Fibroblast of skin of right biceps (primary cell): ENCODE results near the gene ODC1.
A peak's percentile ranks its signal among the peaks of the same experiment; 100 is the strongest.
"Not testable (repeated sequence)": the region's sequence is repeated elsewhere in the genome, so short reads cannot be mapped to it uniquely, and the experiment has no call there.

ENCODE experiments used
- DNase-seq: peaks from one replicate; pipeline ENCODE4 v3.0.0-alpha.2; 2013

ODC1 gene

DNA sequence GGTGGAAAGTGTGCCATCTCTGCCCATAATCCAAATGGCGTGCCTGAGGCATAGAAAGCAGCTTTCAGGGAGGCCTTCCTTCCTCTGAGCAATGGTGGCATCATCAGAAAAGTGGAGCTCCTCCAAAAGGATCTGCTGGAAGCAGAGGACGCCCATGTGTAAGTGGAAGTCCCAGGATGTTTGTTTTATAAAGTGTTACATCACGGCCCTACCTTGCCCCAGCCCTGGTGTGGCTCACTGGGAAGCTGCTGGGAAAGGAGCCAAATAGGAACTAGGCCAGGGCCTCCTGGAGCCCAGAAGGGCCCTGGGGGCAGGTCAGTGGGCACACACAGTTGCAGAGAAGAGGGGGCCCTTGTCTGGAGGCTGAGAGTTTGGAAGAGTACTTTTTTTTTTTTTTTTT lies 4.2 kb upstream of the ODC1 start:
- peak; percentile 67 for DNase-seq

DNA sequence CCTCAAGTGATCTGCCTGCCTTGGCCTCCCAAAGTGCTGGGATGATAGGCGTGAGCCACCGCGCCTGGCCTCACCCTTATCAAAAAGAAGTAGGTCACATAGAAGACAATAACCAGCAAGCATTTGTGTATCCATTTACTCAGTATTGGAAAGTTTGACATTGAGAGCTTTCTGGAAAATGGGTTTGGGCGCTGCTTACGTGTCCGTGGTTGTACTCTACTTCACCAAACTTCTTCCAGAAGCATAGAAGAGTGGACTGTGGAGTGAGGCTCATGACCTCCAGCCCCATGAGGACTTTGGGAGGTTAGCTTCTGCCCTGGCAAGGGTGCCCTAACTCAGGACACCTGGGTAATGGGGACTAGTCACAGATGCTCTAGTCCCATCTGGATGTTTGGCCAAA lies 3.7 kb upstream of the ODC1 start:
- DNase-seq, result no peak

DNA sequence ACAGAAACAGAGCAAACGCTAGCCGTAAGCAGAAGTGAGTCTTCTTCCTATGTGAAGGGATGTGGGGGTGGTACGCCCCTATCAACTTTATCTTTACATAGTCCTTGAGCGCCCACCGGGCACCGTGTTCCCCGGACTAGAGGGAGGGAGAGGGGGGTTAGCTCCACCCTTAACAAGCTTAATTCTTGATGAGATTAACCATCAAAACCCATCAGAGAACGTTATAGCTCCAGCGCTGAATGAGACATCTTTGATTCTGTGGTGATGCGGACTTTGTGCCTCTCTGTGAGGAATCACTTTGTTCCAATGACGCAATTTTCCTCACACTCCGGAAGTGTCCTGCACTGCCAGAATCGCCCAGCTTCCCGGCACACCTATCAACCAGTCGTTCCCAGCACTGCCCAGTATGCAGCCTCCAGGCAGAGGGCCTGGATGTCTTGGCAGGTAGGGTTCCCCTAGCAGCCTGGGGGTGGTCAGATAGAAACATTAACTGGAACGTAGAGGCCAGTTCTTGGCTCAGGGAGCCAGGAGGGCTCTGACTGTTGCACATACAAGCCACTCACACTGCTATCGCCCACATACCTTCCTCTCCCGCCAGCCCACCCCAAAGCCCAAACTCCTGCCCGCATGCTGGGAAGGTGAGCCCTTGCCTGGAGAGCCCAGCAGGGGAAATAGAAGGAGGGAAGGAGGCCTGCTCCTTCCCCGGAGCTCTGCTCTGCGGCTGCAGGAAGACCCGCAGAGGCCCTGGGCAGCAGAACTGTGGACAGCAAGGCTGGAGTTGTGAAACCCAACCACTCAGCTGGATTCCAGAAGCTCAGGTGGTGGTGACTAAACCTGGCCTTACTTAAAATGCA lies 1.9 kb upstream of the ODC1 start:
- DNase-seq, result no peak

DNA sequence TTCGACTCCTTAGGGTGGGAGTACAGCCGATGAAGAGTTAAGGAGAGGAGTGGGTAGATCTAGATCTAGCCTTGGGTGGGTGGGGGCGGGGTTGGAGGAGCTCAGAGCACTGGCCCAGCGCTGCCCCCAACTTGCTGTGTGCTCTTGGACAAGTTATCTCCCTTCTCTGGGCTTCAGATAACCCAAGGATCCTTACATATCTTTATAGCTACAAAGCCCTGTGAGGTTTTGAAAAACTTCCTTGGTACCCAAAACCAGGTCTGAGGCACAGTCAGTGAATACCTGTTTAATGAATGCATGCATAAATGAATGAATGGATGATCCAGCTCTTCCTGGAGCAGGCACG lies 1.3 kb upstream of the ODC1 start:
- no peak for DNase-seq

DNA sequence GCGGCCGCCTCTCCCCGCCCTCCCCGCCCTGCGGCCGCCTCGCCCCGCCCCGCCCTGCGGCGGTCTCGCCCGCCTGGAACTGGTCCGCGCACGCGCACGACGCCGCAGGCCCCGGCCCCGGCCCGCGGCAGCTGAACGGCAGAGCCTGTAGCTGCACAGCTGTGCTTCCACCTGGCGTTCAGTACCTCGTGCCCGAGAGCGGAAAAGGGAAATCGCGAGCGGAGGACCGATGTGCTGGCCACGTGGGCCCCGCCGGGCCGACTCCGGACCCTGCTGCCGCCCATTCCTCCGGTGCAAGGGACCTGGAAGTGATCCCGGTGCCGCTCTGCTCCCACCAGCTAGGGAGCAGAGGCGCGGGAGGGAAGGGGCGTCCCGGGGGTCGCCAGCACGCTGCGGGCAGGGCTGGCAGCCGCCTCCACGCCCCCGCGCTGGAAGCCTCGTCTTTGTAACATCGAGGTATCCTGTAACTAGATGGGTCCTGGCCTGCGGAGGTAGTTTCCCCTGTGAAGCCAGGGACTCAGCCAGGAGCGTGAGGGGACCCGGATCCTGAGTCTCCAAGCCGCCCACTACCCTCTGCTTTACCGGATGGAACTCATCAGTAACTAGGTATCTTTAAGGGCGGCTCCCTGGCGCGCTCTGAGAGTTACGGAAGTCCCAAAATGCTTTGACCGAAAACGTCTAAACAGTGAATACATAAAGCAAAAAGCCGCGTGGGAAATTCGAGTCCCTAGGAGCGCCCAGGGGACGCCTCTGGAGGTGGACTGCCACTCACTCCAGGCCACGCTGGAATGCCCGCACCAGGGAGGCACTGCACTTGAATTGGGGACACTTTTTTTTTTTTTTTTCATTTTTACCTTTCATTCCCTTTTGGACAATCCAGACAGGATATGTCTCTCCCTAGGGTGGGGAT lies 704 bp upstream of the ODC1 start:
- DNase-seq, result peak; percentile 21

DNA sequence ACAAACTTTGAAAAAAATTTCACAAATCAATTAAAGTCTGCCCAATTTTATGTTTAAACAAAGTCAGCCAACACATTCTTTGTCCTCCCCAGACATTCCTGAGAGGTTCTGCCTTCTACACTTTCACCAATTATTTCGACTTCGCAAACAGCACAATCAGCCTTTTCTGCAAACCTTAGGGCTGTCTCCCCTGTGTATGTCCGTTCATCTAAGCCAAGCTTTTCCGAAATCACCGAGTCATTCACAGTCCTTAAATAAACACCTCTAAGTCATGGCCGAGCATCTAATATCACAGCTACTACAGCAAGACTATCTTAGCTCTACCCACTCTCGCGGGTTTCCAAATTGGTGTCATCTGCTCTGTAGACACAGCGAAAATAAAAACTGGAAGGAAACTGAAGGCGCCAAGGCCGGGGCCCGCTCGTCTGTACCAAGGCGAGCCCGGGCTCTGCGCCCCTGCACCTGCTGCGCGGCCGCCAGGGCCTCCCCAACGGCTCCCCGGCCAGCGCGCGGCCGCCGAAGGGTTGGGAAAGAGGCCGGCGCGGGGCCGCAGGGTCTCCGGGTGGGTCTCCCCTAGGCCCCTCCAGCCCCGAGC lies 730 bp downstream of the ODC1 start:
- peak; percentile 20 for DNase-seq

DNA sequence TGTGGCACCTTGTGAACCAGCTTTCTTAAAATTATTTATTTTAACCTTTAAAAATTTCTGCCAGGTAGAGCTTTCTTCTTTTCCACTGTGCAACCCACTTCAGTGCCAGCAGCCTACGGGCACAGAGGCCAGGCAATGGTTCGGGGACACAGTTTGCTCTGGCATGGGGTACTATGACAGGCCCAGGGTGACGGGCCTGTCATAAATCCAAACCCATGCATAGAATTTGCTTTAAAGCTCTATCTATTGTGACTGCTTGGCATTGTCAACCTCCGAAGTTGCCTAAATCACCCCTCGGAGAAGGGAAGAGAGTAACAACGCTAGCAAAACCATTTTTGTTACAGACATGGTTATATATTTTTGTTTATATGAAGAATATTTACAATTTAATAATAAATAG lies 1.5 kb downstream of the ODC1 start:
- no peak for DNase-seq

DNA sequence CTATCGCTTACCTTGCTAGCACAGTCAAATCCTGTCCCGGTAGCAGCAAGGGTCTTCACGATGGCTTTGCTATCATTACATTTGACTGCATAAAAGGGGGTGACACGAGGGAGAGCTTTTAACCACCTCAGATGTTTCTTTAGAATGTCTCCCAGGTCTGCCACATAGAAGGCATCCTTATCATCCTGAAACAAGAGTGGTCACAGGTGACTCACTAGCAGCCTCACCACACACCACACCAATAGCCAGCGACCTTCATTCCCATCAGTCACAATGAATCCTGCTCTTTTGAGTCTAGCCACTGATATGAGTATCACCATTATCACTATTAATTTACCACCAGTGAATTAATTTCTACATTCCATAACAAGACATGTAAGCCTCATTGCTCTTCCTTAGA lies 3.7 kb downstream of the ODC1 start:
- DNase-seq, result no peak

DNA sequence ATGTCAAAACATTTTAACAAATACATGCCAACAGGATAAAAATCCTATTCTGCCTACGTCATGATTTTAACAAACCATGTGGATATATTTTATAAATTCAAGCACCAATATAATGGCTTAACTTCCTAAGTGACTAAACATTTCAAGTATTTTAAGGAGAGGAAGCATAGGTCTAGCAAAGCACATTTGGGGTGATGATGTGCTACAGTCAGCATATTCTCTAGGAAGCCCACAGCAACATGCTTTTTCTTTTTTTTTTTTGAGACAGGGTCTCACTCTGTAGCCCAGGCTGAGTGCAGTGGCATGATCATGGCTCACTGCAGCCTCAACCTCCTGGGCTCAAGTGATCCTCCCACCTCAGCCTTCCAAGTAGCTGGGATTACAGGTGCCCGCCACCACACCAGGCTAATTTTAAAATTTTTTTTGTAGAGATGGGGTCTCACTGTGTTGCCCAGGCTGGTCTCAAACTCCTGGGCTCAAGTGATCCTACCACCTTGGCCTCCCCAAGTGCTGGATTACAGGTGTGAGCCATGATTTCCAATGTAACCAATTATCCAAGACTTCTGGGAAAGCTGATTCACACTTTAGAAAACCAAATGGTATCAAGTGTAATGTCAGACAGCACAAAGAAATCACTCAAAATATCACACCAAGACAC lies 5.5 kb downstream of the ODC1 start:
- DNase-seq, result not testable (repeated sequence)

DNA sequence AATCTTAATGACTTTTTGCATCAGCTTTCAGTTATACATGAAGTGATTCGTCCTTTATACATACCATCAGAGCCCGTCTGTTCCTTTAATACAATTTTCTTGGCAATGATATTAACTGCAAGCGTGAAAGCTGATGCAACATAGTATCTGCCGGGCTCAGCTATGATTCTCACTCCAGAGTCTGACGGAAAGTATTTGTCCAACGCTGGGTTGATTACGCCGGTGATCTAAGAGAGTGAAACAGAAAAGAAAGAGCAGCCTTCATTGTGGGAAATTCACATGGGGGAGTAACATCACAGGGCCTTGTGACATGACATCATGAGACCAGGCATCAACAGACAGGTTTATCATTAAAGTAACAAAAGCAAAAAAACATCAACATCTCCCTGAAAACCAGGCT lies 6.2 kb downstream of the ODC1 start:
- DNase-seq, result peak; percentile 47

DNA sequence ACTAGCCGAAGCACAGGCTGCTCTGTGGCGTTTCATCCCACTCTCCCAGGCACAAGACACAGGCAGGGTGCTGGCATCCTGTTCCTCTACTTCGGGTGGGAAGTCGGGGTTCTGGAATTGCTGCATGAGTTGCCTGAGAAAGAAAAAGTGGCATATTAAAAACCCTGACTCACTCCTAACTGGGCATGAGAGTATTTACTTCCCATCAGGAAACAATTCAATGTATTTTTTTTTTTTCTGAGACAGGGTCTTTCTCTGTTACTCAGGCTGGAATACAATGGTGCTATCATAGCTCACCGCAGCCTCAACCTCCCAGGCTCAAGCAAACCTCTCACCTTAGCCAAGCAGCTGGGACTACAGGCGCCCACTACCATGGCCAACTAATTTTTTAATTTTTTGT lies 7.4 kb downstream of the ODC1 start:
- DNase-seq, result no peak

DNA sequence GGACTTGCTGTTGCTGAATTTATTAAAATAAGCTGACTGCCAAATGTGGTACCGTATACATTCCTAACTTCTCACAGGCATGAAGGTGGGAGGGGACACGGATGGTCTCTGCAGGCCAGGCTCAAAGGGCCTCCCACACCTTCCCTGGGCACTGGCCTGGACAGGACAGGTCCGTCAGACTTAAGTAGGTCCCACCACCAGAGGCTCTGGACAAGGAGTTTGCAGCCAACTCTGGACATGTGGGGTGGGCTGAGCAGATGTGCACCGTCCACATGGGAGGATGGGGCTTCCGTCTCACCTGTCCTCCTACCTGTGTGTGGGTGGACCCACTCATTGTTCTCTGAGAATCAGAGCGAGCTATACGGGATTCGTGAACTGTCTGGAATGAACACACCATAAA lies 8.2 kb downstream of the ODC1 start:
- DNase-seq, result no peak

DNA sequence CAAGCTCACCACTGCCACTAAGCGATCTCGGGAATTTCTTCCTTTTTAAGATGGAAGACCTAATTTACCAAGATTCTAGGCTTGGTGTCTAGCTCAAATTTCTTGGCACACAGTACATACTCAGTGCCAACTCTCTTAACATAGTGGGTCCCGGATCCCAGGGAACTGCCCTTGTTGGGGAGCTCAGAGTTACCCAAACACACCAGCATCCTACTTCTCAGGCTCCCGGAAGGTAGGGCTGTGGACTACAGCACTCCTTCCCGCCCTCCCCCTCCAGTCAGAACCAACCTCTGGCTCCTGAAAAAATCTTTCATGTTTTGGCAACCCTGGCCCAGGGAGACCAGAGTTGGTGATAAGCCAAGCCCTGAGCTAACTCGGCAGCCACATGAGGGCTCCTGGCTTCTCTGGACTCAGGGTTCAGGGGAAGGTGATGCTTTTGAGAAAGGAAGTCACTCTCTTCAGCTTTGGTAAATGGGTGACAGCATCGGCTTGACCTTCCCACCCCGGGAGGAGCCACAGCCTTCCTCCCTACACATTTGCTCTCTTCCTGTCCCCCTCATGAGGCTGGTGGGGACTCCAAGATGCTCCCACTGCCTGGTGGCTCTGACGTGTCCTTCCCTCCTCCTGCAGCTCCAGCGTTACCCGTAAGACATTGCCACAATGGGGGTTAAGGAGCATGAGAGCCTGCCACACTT lies 8.8 kb downstream of the ODC1 start:
- DNase-seq, result no peak

DNA sequence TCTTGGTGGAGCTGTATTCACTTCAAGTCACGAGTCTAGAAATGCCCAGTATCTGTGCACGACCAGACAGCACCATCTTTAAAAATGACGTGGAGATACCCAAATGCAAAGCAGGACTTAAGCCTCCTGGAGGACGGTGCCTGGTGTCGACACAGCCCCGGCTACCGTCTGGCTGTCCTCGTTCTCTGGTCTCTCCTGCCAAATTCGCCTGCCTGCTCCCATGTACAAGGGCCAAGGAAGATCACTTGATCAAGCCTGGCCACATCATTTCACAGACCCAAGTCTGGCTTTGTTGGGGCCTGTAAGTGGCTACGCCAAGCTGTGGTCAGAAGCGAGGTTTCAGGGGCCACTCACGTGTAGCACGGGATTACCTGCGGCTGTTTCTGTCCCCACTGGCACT lies 9.4 kb downstream of the ODC1 start:
- DNase-seq, result no peak

DNA sequence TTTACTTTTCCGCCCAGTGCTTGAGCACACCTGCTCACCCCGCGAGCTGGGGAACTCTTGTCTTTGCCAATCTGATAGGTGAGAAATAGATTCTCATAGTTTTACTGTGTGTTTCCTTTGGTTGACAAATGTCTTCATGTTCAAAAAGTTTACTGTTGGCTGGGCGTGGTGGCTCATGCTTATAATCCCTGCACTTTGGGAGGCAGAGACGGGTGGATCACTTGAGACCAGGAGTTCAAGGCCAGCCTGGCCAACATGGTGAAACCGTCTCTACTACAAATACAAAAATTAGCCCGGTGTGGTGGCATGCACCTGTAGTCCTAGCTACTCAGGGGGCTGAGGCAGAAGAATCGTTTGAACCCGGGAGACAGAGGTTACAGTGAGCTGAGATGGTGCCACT lies 10.3 kb downstream of the ODC1 start:
- no peak for DNase-seq

DNA sequence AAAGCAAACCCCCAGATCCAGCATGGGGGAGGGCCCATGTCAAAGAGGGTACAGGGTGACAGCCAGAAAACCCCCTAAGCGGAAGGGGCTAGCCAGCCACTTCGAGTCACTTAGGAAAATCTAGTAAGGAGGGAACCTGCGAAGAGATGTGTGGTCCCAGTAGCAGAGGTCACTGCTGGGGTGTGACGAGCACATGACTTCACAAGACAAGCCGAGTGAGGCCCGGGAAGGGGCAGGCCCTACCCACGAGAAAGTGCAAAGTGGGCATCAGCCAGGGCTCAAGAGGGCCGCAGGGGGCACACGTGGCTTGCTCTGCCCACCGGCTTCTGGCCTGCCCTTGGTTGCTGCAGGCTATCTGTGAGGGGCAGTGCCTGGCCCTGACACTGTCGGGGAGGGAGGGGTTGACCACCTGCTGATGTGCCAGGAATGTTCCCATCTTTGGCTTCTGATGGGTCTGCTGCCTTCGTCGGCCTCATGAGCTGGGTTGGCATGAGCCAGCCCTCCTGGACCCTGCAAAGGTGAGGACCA lies 11.5 kb downstream of the ODC1 start:
- no peak for DNase-seq

DNA sequence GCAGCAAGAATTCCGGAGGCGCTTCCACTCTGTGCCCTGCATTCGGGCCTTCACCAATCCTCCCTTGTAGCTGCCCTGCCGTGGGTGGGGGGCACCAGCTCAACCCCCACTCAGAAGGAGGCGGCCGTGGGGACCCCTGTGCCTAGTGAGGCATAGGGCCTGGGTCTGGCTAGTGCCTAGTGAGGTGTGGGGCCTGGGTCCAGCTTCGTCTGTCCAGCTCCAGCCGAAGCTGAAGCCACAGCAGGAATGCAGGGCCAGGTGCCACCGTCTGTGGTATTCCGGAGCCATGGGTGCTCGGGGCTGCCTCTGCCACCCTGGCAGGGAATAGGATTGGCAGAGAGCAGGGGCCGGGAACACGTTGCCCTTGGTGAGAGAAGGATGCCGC lies 12.3 kb downstream of the ODC1 start:
- DNase-seq, result no peak

DNA sequence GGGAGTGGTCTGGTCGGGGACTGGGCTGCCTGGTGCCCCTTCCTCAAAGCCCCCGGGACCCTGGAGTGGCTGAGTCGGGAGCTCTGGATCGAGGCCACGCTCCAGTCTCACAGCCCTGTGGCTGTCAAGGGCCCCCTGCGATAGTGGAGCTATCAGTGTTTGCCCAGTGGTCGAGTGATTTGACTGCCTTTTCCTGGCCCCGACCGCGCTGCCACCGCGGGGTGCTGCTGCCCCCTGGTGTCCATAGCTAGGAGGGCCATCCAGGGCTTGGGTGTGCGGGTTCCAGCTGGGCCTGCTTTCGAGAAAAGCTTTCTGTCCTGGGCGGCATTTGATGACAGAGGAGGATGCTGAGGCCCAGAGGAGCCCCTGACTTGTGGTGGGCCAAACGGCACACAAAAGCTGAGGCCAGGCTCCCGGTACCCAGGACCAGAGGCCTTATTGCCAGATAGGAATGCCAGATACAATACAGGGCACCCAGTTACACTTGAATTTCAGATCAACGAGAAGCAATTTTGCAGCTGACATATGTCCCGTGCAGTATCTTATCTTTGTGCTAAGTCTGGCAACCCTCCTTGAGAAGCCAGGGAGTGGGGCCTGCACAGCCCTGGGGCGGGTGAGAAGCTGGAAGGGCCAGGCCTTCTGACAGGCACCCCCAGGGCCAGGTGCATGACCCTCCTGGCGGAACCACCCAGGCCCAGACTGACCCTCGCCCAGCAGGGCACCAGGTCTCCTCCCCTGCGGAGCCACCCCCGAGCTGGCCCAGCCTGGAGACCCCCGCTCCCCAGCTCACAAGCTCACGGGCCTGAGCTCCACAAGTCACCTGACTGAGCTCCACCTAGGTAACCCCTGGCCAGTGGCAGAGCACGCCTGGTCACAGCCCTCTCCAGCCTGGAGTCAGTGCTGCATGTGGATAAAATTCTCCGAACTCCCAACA lies 13.0 kb downstream of the ODC1 start:
- DNase-seq, result peak; percentile 62

DNA sequence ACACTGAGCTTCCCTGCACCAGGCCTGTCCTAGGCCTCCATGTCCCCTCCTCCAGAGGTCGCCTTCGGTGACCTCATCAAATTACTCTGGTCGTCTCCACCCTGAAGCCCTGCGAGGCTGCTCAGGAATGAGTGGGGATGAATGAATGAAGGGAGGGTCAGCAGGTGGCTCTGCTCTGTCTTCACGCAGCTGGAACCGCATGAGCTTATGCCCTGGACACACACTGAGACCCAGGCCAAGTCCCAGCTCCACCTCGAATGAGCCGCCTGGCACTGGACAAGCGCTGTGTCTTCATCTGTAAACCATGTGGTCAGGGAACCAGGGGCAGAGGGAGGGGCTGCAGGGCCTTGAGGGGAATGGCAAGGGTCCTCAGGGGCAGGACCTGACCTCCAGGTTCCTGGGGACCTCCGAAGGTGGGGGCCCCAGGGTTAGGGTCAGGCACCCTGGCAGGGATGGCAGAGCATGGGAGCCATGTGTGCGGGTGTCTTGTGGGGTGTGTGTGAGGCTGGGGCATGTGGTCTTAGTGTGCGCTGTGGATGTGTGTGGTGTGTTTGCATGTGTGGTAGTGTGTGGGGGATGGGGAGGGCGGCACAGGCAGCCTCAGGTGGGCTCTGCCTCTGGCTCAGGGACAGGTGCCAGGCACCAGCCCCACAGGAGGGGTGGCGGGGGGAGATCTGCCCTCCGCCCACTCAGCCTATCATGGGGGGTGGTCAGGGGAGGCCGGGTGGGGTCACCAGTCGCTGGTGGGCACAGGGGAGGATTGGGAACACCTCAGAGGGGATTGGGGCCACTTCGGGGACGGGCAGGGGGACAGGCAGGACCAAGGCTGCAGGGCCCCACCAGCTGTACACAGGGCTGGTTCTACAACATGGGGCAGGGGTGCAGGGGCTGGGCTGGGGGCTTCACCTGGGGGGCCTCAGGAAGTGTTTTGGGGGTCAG lies 13.9 kb downstream of the ODC1 start:
- no peak for DNase-seq
